NCI-H2107 treated with DMSO at 0.1 percent for 48 hours (cell line): Measurements from ENCODE around the gene TFRC.
"Not testable (repeated sequence)": the region's sequence is repeated elsewhere in the genome, so short reads cannot be mapped to it uniquely, and the experiment has no call there.

Experiments used
- DNase-seq: peaks from one replicate; lab custom pipeline; 2025; ENCODE audit not compliant: unreplicated experiment; lab: John Stamatoyannopoulos, UW

The TFRC gene

GRCh38 chr3:196049653-196050052 is 32.2 kb downstream of the TFRC start:
- DNase-seq, result no peak

GRCh38 chr3:196048922-196049598 is 32.8 kb downstream of the TFRC start:
- DNase-seq, result no peak

- no peak for DNase-seq
Observed at GRCh38 chr3:196047391-196048030, 34.4 kb downstream of the TFRC start.

- DNase-seq, result no peak
Observed at GRCh38 chr3:196044513-196044912, 37.4 kb downstream of the TFRC start.

- DNase-seq, result no peak
Observed at GRCh38 chr3:196042673-196043072, 39.2 kb downstream of the TFRC start.

- no peak for DNase-seq
Observed at GRCh38 chr3:196039359-196039758, 42.5 kb downstream of the TFRC start.

GRCh38 chr3:196026059-196026458 is 55.8 kb downstream of the TFRC start:
- DNase-seq, result not testable (repeated sequence)

- DNase-seq, result no peak
Observed at GRCh38 chr3:196024968-196025367, 56.9 kb downstream of the TFRC start.

GRCh38 chr3:196023947-196024346 is 57.9 kb downstream of the TFRC start:
- no peak for DNase-seq

GRCh38 chr3:196022499-196022878 is 59.4 kb downstream of the TFRC start:
- not testable (repeated sequence) for DNase-seq

- DNase-seq, result no peak
Observed at GRCh38 chr3:196020373-196020772, 61.5 kb downstream of the TFRC start.

GRCh38 chr3:196019576-196019975 is 62.3 kb downstream of the TFRC start:
- DNase-seq, result not testable (repeated sequence)

GRCh38 chr3:196018159-196018558 is 63.7 kb downstream of the TFRC start:
- DNase-seq, result not testable (repeated sequence)

GRCh38 chr3:196016485-196016884 is 65.4 kb downstream of the TFRC start:
- DNase-seq, result no peak

GRCh38 chr3:196016059-196016458 is 65.8 kb downstream of the TFRC start:
- DNase-seq, result no peak

- DNase-seq, result no peak
Observed at GRCh38 chr3:196013587-196014487, 68.1 kb downstream of the TFRC start.

GRCh38 chr3:196012941-196013476 is 68.9 kb downstream of the TFRC start:
- DNase-seq, result no peak

GRCh38 chr3:196012481-196012880 is 69.4 kb downstream of the TFRC start:
- DNase-seq, result no peak

- no peak for DNase-seq
Observed at GRCh38 chr3:196009456-196009855, 72.4 kb downstream of the TFRC start.

- DNase-seq, result no peak
Observed at GRCh38 chr3:196008929-196009328, 73.0 kb downstream of the TFRC start.

GRCh38 chr3:196008387-196008786 is 73.5 kb downstream of the TFRC start:
- DNase-seq, result no peak
